ENCODE data around the gene ANTXR2. TPM values are rescaled to one million over a fixed set of nuclear protein-coding genes. Genes with fewer than 3 reads are reported as not detected.
A peak's percentile ranks its signal among the peaks of the same experiment; 100 is the strongest.

ANTXR2 gene
- total and polyA plus RNA-seq, 7 donors: 3.3 to 21.9 (median 10.3) TPM

DNA sequence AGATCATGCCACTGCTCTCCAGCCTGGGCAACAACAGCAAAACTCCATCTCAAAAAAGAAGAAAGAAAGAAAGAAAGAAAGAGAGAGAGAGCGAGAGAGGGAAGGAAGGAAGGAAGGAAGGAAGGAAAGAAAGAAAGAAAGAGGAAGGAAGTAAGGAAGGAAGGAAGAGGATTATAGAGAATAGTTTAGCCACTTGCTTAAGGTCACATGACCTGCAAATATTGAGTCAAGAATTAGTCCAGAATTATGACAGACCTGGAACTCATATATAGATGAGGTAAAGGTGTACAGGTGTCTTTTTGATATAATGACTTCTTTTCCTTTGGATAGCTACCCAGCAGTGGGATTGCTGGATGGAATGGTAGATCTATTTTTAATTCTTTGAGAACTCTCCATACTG, 25.6 kb upstream of the ANTXR2 start:
- Histone ChIP-seq H3K9me3 (no peaks in the 10 kb centered on the region), H3K36me3 (ENCODE audit: insufficient read depth in 1 of 2, low read depth in 1 of 2) (no peaks in the 10 kb centered on the region), H3K27me3 (ENCODE audit: insufficient read depth in 3 of 3, low read length in 2 of 3) (no peaks in the 10 kb centered on the region), H3K27ac (no peak overlapping the region), H3K4me3 (no peak overlapping the region), H3K4me1 (no peaks in the 10 kb centered on the region)
- 89 to 95% (median 90%) methylated on average over 1 of the region's 1 CpG for WGBS, 3 donors
- no peak for DNase-seq
- TF ChIP-seq, protein P1, sequence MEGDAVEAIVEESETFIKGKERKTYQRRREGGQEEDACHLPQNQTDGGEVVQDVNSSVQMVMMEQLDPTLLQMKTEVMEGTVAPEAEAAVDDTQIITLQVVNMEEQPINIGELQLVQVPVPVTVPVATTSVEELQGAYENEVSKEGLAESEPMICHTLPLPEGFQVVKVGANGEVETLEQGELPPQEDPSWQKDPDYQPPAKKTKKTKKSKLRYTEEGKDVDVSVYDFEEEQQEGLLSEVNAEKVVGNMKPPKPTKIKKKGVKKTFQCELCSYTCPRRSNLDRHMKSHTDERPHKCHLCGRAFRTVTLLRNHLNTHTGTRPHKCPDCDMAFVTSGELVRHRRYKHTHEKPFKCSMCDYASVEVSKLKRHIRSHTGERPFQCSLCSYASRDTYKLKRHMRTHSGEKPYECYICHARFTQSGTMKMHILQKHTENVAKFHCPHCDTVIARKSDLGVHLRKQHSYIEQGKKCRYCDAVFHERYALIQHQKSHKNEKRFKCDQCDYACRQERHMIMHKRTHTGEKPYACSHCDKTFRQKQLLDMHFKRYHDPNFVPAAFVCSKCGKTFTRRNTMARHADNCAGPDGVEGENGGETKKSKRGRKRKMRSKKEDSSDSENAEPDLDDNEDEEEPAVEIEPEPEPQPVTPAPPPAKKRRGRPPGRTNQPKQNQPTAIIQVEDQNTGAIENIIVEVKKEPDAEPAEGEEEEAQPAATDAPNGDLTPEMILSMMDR (IDR thresholded peaks at IDR 0.05): no peak
- intact Hi-C loops (cut with DNase I): no loop called here
- ATAC-seq: no peak

DNA sequence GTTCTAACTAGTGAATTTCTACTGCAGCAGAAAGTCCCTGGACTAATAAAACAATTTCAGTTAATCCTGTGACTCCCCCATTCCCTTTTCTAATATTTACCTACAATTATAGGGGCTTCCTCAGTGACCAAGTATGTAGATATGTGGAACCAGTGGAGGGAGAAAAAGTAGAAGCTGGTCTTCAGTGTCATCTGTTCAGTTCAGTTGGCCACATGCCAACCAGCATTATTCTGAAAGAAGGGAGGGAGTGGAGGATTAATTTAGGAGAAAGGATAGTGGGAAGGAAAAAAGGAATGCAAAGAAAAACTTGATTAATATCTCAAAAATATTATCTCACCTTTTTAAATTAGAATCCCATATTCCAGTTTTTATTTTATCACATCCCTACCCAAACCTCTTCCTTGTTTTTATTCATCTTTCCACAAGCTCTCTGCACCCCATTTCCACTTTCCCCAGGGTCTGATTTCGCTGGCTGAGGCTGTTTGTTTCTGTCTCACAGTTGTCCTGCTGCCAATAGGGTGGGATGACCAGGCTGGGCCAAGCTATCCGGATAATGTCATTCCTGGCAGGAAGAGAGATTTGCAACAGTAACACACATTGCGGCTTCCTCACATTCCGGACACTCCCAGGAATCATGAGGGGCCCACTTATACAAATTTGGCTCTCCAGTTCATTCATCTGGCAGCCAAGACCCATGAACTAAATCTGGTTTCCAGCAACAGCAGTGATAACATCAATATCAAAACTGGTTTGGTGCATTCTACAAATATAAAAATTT, 24.6 kb upstream of the ANTXR2 start:
- H3K27ac ChIP-seq: no peak overlapping the region
- ATAC-seq (peak in 2 of 4 donors; percentile 52 to 56), DNase-seq (peak; percentile 30 to 60)
- H3K4me3 ChIP-seq: no peak overlapping the region
- 7 to 8% (median 8%) methylated on average over 4 of the region's 4 CpGs for WGBS, 3 donors
- no peaks in the 10 kb centered on the region for H3K4me1 ChIP-seq
- TF ChIP-seq, protein P1 (IDR thresholded peaks at IDR 0.05): no peak
- no peaks in the 10 kb centered on the region for H3K27me3 ChIP-seq (ENCODE audit: insufficient read depth in 3 of 3, low read length in 2 of 3)
- intact Hi-C loops (cut with DNase I): no loop called here
- no peaks in the 10 kb centered on the region for H3K36me3 ChIP-seq (ENCODE audit: insufficient read depth in 1 of 2, low read depth in 1 of 2)
- no peaks in the 10 kb centered on the region for H3K9me3 ChIP-seq

DNA sequence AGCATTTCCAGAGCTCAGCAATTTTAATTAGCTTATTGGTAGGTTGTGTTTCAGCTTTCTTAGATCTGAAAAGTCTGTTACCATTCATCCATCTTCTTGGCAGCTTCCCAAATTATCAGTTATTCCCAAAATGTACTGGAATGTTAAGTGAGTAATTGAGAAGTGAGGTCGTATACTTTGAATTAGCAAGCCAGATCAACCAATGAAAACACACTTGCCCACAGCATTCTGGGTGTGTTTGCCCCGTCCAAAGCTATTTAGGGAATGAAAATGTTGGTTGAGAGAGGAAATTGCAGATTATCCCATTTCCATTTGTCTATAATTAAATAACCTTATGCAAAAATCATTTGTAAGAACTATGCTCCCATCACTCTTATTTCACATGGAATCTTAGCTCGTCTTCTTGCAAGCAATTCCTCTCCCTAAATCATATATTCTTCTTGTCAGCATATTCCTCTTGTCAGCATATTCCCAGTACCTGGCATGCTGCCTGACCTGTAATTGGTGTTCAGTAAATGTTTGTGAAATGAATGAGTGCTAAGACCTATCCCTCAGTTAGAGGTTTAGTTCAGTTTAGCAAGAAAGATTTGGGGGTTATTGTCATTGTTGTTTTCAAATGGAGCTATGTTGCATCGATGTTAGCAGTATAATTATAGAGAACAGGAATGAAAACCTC, 23.3 kb upstream of the ANTXR2 start:
- WGBS, 3 donors: 55 to 68% (median 61%) methylated on average over 4 of the region's 4 CpGs
- ATAC-seq (no peak), DNase-seq (no peak)
- Histone ChIP-seq H3K36me3 (ENCODE audit: insufficient read depth in 1 of 2, low read depth in 1 of 2) (no peaks in the 10 kb centered on the region), H3K4me1 (no peaks in the 10 kb centered on the region), H3K27me3 (ENCODE audit: insufficient read depth in 3 of 3, low read length in 2 of 3) (no peaks in the 10 kb centered on the region), H3K9me3 (no peaks in the 10 kb centered on the region), H3K27ac (no peak overlapping the region), H3K4me3 (no peak overlapping the region)
- intact Hi-C loops (cut with DNase I): no loop called here
- TF ChIP-seq, protein P1 (IDR thresholded peaks at IDR 0.05): no peak

DNA sequence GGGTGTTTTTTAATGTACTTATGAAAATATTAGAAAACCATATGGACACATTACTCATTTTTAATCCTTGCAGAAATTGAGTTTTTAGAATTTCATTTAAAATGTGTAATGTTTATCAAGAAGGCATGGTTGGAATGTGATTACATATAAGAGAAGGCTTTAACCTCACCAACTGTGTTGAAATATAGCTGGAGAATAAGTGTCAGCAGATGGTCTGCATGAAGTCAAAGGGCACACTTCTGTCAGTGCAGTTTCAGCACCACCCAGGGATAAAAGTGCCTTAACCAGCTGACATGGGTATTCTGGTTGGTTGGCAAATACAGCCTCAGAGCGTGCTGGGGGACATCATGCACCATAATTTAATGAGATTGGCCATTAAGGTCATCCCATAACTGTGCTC, 21.2 kb upstream of the ANTXR2 start:
- WGBS, 3 donors: 37 to 42% (median 39%) methylated on average over 1 of the region's 1 CpG
- no peaks in the 10 kb centered on the region for H3K27me3 ChIP-seq (ENCODE audit: insufficient read depth in 3 of 3, low read length in 2 of 3)
- intact Hi-C loops (cut with DNase I): no loop called here

More for the DNA sequence above, 21.2 kb upstream of the ANTXR2 start:
- no peak for DNase-seq
- Histone ChIP-seq H3K36me3 (ENCODE audit: insufficient read depth in 1 of 2, low read depth in 1 of 2) (no peaks in the 10 kb centered on the region), H3K27ac (no peak overlapping the region), H3K4me3 (no peak overlapping the region), H3K4me1 (no peaks in the 10 kb centered on the region), H3K9me3 (no peaks in the 10 kb centered on the region)
- no peak for ATAC-seq
- TF ChIP-seq, protein P1 (IDR thresholded peaks at IDR 0.05): no peak
